NCI-H1694 (cell line): ENCODE measurements around the gene DNM1.

Source experiments
- DNase-seq: peaks from one replicate; lab custom pipeline; 2025; lab: John Stamatoyannopoulos, UW

Gene DNM1

GRCh38 chr9:128252317-128253139 is 49.3 kb downstream of the DNM1 start:
- DNase-seq, result no peak

GRCh38 chr9:128253140-128253990 is 50.2 kb downstream of the DNM1 start:
- DNase-seq, result no peak

- no peak for DNase-seq
Measured at GRCh38 chr9:128253991-128254346, 50.8 kb downstream of the DNM1 start.

- no peak for DNase-seq
Measured at GRCh38 chr9:128254362-128254761, 51.2 kb downstream of the DNM1 start.

- peak; percentile 28 for DNase-seq
Measured at GRCh38 chr9:128254855-128255759, 51.9 kb downstream of the DNM1 start.

GRCh38 chr9:128257086-128257825 is 54.1 kb downstream of the DNM1 start:
- no peak for DNase-seq

- no peak for DNase-seq
Measured at GRCh38 chr9:128257907-128258306, 54.7 kb downstream of the DNM1 start.

- DNase-seq, result no peak
Measured at GRCh38 chr9:128258326-128258725, 55.1 kb downstream of the DNM1 start.

GRCh38 chr9:128259156-128259555 is 56.0 kb downstream of the DNM1 start:
- no peak for DNase-seq

GRCh38 chr9:128260340-128260739 is 57.2 kb downstream of the DNM1 start:
- DNase-seq, result no peak

GRCh38 chr9:128262687-128263086 is 59.5 kb downstream of the DNM1 start:
- DNase-seq, result no peak

- DNase-seq, result no peak
Measured at GRCh38 chr9:128265348-128265847, 62.2 kb downstream of the DNM1 start.

GRCh38 chr9:128266868-128267590 is 63.9 kb downstream of the DNM1 start:
- DNase-seq, result no peak

- no peak for DNase-seq
Measured at GRCh38 chr9:128271112-128271511, 67.9 kb downstream of the DNM1 start.

GRCh38 chr9:128271512-128271911 is 68.3 kb downstream of the DNM1 start:
- no peak for DNase-seq

- DNase-seq, result no peak
Measured at GRCh38 chr9:128274245-128274644, 71.1 kb downstream of the DNM1 start.

GRCh38 chr9:128275198-128276007 is 72.2 kb downstream of the DNM1 start, which contains the start of gene GOLGA2:
Gene GOLGA2, minus strand, starts transcription at chr9:128276007. Its CDS starts 31 bp downstream, at chr9:128275976.
- DNase-seq, result no peak

- peak; percentile 98 for DNase-seq
Measured at GRCh38 chr9:128276008-128276573, 72.9 kb downstream of the DNM1 start, which contains the start of gene SWI5. Gene SWI5, plus strand, starts transcription at chr9:128276276.
